NB4 (cell line): Measurements from ENCODE around the gene GSTM2.
"Not testable (repeated sequence)": the region's sequence is repeated elsewhere in the genome, so short reads cannot be mapped to it uniquely, and the experiment has no call there.

Experiments
- CTCF ChIP-seq: IDR thresholded peaks from one replicate; pipeline ENCODE4 v1.5.1; 2012; ENCODE audit warnings: low read depth, low read length
- POLR2A ChIP-seq: IDR thresholded peaks from 2 replicates; pipeline ENCODE4 v1.6.1; 2011; ENCODE audit warnings: mild to moderate bottlenecking; ENCODE audit not compliant: insufficient read length; ENCODE audit errors: extremely low read depth

DNA sequence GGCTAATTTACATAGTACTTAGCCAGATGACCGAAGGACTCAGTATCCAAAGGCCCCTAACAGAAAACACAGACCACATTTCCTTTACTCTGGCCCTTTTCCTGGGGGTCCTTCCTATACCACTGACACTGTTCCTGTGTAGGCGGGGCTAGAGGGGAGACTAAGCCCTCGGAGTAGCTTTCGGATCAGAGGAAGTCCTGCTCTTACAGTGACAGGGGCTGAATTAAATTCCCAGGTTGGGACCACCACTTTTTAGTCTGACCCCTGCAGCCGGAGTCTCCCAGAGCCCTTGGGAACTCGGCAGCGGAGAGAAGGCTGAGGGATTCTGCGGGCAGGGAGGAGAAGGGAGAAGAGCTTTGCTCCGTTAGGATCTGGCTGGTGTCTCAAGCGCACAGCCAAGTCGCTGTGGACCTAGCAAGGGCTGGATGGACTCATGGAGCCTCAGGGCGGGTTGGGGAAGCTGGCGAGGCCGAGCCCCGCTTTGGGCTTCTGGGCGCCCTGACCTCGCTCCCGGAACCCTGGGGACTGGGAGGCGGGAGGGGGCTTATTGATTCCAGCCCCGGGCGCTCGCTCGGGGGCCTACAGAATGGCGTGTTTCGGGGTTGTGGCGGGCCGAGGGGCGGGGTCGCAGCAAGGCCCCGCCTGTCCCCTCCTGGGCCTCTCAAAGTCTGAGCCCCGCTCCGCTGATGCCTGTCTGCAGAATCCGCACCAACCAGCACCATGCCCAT, 43.9 kb downstream of the GSTM2 start, which contains the start of gene GSTM5:
- TF ChIP-seq POLR2A, CTCF: not testable (repeated sequence)
